GM21423 (cell line): ENCODE results near the gene SFN.

Source experiments
- ATAC-seq: cut with Tn5 transposase; IDR thresholded peaks from one replicate; pipeline ENCODE4 v1.9.1; 2021; ENCODE audit warnings: mild to moderate bottlenecking, moderate library complexity; ENCODE audit not compliant: unreplicated experiment

Gene SFN

GRCh38 chr1:26910343-26911160, 47.6 kb downstream of the SFN start:
- no peak for ATAC-seq

- no peak for ATAC-seq
Observed at GRCh38 chr1:26911399-26912146, 48.6 kb downstream of the SFN start.

DNA sequence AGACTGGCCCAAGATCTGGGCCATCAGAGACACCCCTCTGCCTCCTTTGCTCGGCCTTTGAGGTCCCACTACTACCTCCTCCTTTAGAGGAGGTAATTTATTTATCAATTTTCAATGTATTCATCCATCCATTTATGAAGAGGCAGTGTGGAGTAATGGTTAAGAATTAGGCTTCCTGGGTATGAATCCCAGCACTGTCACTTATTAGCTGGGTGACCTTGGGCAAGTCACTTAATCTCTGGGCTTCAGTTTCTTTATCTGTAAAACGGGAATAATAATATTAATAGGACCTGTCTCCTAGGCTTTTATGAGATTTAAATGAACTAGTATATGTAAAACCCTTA, 49.2 kb downstream of the SFN start:
- ATAC-seq, result no peak

DNA sequence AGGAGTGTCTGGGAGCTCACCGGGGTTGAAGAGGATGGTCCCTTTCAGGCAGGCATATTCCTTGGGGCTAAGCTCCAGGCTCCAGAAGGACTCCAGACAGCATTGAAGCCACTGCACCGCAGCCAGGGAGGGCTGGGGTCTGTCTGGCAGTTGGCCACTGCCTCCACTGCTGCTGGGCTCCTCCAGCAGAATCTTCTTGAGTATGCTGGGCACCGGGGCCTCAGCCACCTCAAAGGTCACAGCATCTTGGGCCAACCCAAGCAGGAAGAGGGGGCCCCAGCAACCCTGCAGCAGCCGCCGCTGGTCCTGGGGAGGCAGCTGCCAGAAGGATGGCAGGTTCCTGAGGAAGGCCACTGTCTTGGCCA, 50.4 kb downstream of the SFN start:
- no peak for ATAC-seq
